ENCODE measurements around the gene MEX3D. TPM values are rescaled to one million over a fixed set of nuclear protein-coding genes. Genes with fewer than 3 reads are reported as not detected.
"Not testable (repeated sequence)": the region's sequence is repeated elsewhere in the genome, so short reads cannot be mapped to it uniquely, and the experiment has no call there.

Gene MEX3D
- total RNA-seq, 1 donor from 2014 or later, result 21.4 TPM

GRCh38 chr19:1520203-1520780 is 47.8 kb downstream of the MEX3D start:
- Histone ChIP-seq H3K9me3 (no peaks in the 10 kb centered on the region), H3K36me3 (no peaks in the 10 kb centered on the region), H3K4me1 (peaks cover 36% of the 10 kb centered on the region), H3K4me3 (no peak overlapping the region), H3K27ac (peak overlapping the region; percentile 50), H3K27me3 (no peaks in the 10 kb centered on the region)
- TF ChIP-seq POLR2A (IDR thresholded peaks at IDR 0.05), result no peak
- no peak for TF ChIP-seq CTCF (IDR thresholded peaks at IDR 0.05)
- TF ChIP-seq POLR2AphosphoS5 (IDR thresholded peaks at IDR 0.05; ENCODE audit: insufficient read depth in 1 of 2, low read depth in 1 of 2), result no peak
- intact Hi-C loops (cut with DNase I), result no loop called here
- DNase-seq (ENCODE audit: extremely low spot score in 2 of 2), result no peak

- H3K36me3 ChIP-seq; DNase-seq (ENCODE audit: extremely low spot score in 2 of 2); H3K9me3 ChIP-seq; intact Hi-C loops (cut with DNase I); H3K4me3 ChIP-seq; H3K27me3 ChIP-seq: not testable (repeated sequence)
- peak overlapping the region; percentile 50 for H3K27ac ChIP-seq
- H3K4me1 ChIP-seq, result peaks cover 31% of the 10 kb centered on the region
Observed at GRCh38 chr19:1519802-1520201, 48.3 kb downstream of the MEX3D start.

GRCh38 chr19:1518471-1518870 is 49.7 kb downstream of the MEX3D start:
- intact Hi-C loops (cut with DNase I), result no loop called here
- Histone ChIP-seq H3K4me3 (no peak overlapping the region), H3K9me3 (no peaks in the 10 kb centered on the region), H3K4me1 (peaks cover 31% of the 10 kb centered on the region), H3K27me3 (no peaks in the 10 kb centered on the region), H3K36me3 (no peaks in the 10 kb centered on the region), H3K27ac (no peak overlapping the region)
- DNase-seq (ENCODE audit: extremely low spot score in 2 of 2), result no peak
- no peak for TF ChIP-seq POLR2AphosphoS5 (IDR thresholded peaks at IDR 0.05; ENCODE audit: insufficient read depth in 1 of 2, low read depth in 1 of 2)
- TF ChIP-seq CTCF (IDR thresholded peaks at IDR 0.05), result no peak
- no peak for TF ChIP-seq POLR2A (IDR thresholded peaks at IDR 0.05)

GRCh38 chr19:1516395-1516753 is 51.8 kb downstream of the MEX3D start:
- no peaks in the 10 kb centered on the region for H3K9me3 ChIP-seq
- no peak for TF ChIP-seq POLR2AphosphoS5 (IDR thresholded peaks at IDR 0.05; ENCODE audit: insufficient read depth in 1 of 2, low read depth in 1 of 2)
- no peak for TF ChIP-seq CTCF (IDR thresholded peaks at IDR 0.05)
- no peak overlapping the region for H3K27ac ChIP-seq
- no peaks in the 10 kb centered on the region for H3K27me3 ChIP-seq
- no peak overlapping the region for H3K4me3 ChIP-seq
- DNase-seq (ENCODE audit: extremely low spot score in 2 of 2), result no peak
- no peaks in the 10 kb centered on the region for H3K36me3 ChIP-seq
- peaks cover 29% of the 10 kb centered on the region for H3K4me1 ChIP-seq
- intact Hi-C loops (cut with DNase I), result no loop called here

- intact Hi-C loops (cut with DNase I), result no loop called here
Observed at GRCh38 chr19:1514986-1515721, 53.0 kb downstream of the MEX3D start.

More at GRCh38 chr19:1514986-1515721, 53.0 kb downstream of the MEX3D start:
- Histone ChIP-seq H3K9me3 (no peaks in the 10 kb centered on the region), H3K27ac (peak overlapping the region; percentile 87), H3K27me3 (no peaks in the 10 kb centered on the region), H3K36me3 (no peaks in the 10 kb centered on the region), H3K4me1 (peaks cover 39% of the 10 kb centered on the region), H3K4me3 (no peak overlapping the region)
- DNase-seq (ENCODE audit: extremely low spot score in 2 of 2), result no peak
- TF ChIP-seq POLR2AphosphoS5 (IDR thresholded peaks at IDR 0.05; ENCODE audit: insufficient read depth in 1 of 2, low read depth in 1 of 2) (no peak), CTCF (IDR thresholded peaks at IDR 0.05) (no peak)

Measured in vagina (tissue), 2 donors.